ENCODE results near the gene THRA.

Gene THRA

GRCh38 chr17:40064971-40065768 lies 2.4 kb downstream of the THRA start:
- DNase-seq (ENCODE audit: low spot score), result no peak

- DNase-seq (ENCODE audit: low spot score), result no peak
Measured at GRCh38 chr17:40065769-40066510, 3.2 kb downstream of the THRA start.

GRCh38 chr17:40067710-40068109 lies 4.9 kb downstream of the THRA start:
- DNase-seq (ENCODE audit: low spot score), result no peak

DNA sequence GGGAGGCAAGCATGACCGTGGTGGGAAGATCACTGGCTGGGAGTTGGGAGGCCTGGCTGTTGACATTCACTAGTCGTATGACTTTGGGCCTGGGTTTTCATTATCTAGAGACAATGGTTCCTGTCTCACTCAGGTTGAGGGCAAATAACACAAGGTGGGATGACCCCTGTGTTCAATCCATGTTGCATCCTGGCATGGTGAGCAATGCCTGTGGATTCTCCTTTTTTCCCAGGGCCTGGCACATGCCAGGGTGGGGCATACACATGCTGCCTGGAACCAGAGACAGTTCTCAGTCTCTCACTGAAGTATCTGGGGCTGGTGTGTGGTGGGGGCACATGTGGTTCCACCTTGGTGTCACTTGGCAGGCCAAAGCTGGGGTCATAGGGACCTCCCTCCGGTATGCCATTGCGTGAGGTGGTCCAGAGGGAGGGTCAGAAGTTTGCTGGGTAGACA lies 5.4 kb downstream of the THRA start:
- no peak for DNase-seq (ENCODE audit: low spot score)

GRCh38 chr17:40068584-40068916 lies 5.8 kb downstream of the THRA start:
- DNase-seq (ENCODE audit: low spot score), result no peak

DNA sequence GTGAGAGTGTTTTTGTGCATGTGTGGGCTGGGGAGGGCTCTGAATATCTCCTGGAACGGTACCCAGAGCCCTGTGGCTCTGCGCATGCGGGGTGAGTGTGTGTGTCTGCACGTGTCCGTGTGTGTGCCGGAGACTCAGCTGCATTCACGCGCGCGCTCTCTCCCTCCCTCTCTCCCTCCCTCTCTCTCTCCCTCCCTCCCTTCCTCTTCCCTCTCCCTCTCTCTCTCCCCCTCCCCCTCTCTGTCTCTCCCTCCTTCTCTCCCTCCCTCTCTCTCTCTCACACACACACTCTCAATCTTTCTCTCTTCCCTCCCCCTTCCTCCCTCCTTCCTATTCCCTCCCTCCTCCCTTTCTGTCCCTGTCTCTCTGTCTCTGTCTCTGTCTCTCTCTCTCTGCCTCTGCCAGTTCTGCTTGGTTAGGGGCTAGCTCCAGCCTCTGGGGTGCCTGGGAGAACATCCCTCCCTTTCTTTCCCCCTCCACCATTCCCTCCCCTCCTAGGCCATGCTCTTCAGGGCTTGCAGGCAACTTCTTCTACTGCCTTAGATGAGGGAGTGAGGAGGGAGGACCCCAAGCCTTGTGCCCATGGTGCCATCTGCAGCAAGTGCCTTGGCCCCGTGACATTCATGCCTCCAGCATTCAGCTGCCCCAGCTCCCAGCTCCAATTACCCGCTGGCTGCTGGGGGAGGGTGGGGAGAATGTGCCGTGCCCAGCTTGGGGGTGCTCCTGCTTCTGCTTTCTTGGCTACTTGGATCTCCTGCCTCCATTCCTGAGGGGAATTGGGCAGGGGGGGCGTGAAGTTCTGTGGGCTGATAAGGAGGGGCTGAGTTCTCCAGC lies 6.4 kb downstream of the THRA start:
- DNase-seq (ENCODE audit: low spot score), result peak; percentile 78

DNA sequence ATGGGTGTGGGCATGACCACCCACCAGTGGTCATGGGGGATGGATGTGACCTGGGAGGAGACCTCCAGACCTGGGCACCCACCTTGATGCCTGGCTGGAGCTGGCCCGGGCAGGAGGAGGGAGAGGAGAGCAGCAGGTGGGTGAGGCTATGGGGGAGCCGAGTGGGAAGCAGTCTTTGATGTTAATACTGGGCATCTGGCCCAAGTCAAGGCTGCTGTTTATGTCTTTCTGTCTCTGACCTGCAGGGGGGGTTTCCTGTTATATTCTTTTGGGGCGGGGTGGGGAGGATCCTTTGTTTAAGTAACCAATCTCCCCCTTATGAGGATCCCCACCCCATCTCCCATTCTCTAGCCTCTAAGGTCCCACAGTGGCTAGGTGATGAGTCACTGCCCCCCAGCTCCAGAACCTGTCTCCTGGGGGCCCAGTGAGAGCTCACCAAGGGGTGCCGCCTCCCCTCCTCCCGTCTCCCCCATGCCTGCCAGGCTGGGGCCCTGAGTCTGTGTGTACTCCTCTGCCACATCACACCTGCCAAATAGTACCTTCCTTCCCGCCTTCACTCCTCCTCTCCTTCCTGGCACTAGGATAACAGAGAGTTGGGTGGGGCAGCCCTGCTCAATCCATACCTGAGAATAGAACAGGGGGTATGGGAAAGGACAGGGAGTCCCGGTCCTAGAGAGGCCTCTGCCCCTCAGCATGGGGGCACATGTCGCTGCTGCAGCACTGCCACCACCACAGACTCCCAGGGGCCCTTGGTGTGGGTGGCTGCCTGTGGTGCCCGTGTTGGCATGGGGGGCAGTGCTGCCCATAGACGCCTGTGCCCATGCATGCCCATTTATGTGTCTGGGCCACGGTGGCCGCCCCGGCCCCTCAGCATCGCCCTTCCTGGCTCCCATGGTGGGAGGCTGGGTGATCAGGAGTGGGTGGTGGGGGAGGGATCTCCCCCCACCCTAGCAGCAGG lies 7.3 kb downstream of the THRA start:
- peak; percentile 63 for DNase-seq (ENCODE audit: low spot score)

- no peak for DNase-seq (ENCODE audit: low spot score)
Measured at GRCh38 chr17:40070709-40071312, 8.0 kb downstream of the THRA start.

GRCh38 chr17:40071313-40072039 lies 8.7 kb downstream of the THRA start:
- no peak for DNase-seq (ENCODE audit: low spot score)

- DNase-seq (ENCODE audit: low spot score), result no peak
Measured at GRCh38 chr17:40072040-40072734, 9.4 kb downstream of the THRA start.

GRCh38 chr17:40072735-40073346 lies 10.1 kb downstream of the THRA start:
- DNase-seq (ENCODE audit: low spot score), result no peak

DNA sequence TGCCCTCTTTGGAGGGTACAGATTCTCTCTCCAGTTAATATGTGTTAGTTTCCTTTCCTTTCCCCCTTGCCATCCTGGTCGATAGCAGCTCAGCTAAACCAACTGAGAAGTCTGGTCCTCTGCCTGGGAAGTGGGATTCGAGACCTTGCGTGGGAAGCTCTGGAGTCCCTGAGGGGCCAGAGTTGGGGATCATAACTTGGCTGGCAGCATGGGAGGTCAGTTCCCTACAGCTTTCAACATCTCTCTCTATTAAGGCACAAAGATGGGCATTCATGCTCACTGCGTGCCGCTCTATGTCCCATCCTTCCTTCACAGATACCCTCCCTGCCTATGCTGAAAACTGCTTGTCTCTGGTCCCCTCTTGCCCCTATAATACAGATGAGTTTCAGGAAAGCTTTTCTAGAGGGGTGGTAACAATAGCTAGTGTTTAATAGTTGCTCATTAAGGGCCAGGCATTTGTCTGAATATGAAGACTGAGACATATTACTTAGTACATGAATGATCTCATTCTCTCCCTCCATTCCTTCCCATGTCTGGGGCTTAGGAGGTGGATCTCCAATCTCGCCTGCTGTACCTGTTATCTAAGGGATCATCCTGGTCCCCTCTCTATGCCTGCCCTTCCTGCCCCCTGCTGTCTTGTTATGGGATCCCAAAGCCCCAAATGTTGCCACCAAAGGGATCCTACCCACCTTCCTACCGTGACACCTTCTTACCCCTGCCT lies 10.8 kb downstream of the THRA start:
- no peak for DNase-seq (ENCODE audit: low spot score)

- no peak for DNase-seq (ENCODE audit: low spot score)
Measured at GRCh38 chr17:40074175-40074512, 11.4 kb downstream of the THRA start.

DNA sequence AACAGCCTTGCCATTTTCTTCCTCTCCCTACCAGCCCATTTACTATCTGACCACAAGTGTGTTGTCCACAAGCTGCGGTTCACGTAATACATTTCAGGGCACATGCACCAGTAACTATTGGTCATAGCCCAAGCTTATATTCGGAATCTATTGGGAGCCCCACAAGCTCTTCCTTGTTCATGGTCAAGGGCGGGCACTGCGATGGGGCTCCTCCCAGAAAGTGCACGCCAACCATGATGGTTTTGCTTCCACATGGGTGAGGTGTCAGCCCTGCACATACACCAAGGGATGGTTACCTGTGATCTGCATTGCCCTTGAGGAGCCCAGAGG lies 12.1 kb downstream of the THRA start:
- DNase-seq (ENCODE audit: low spot score), result no peak

DNA sequence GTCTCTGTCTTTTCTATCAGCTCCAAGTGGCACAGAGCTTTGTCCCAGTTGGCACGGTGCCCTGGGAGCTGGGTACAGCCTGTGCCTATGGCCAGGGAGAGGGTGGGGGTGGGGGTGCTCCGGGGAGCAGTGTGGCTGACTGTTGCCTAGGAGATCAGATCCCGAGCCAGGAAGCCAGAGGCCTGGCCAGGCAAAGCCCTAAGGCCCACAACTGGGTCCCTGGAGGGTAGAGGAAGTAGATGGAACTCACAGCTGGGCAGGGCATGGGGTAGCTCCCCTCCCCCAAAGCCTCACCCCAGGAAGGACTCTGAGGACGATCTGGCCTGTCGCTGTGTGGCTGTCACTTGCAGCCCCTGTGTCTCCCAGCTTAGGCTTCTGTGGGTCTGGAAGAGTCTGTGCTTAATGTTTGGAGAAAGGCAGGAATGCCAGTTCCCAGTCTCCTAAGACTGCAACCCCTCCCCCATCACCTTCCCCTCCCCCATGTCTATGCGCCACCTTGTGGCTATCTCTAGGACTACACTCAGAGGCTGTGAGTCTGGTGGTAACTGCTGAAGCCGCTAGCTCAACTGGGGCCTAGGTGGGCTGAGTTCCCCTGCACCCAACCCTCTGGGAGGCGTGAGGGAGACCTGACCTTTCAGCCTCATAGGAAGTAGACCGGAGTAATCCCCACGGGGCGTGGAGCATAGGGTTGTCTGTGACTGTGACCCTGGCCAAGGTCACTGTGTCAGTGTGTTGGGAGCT lies 12.6 kb downstream of the THRA start:
- DNase-seq (ENCODE audit: low spot score), result peak; percentile 78

- DNase-seq (ENCODE audit: low spot score), result no peak
Measured at GRCh38 chr17:40075942-40076498, 13.3 kb downstream of the THRA start.

DNA sequence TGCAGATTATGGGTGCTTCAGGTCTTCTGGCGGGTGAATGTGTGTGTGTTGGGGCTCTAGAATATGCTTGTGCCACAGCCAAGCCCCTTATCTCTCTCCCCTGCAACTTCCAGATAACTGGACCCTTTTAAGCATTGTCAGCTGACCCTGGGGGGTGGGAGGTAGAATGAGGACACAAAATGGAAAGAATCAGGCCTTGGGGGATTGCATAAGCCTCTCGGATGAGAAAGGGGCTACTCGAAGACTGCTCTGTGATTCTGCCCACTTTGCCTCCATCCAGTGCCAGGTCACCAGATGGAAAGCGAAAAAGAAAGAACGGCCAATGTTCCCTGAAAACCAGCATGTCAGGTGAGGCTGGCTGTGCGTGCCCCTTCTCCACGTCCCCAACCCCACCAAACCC lies 13.8 kb downstream of the THRA start:
- DNase-seq (ENCODE audit: low spot score), result no peak

DNA sequence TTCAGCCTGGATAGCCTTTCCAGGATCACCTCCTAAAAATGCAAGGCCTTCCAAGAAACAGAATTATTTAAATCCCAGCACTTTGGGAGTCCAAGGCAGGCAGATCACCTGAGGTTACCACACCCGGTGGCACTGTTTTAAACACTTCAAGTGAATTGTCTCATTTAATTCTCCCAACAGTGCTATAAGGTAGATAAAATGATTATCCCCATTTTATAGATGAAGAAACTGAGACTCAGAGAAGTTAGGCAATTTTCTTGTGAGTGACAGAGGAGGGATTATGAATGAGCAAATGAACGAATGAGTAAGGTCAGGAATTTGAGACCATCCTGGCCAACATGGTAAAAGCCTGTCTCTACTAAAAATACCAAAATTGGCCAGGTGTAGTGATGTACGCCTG lies 16.8 kb downstream of the THRA start:
- no peak for DNase-seq (ENCODE audit: low spot score)
